ENCODE measurements around the gene AGRN. TPM values are rescaled to one million over a fixed set of nuclear protein-coding genes. Genes with fewer than 3 reads are reported as not detected.
"Not testable (repeated sequence)": the region's sequence is repeated elsewhere in the genome, so short reads cannot be mapped to it uniquely, and the experiment has no call there.

The AGRN gene
- total and polyA plus RNA-seq, 9 donors: 2.7 to 138 (median 14.3) TPM

GRCh38 chr1:974687-975328, 45.1 kb upstream of the AGRN start:
- Histone ChIP-seq H3K27ac (no peak overlapping the region), H3K9me3 (no peaks in the 10 kb centered on the region), H3K36me3 (no peaks in the 10 kb centered on the region), H3K27me3 (no peaks in the 10 kb centered on the region), H3K4me1 (ENCODE audit: insufficient read depth) (peaks cover 2% of the 10 kb centered on the region), H3K4me3 (no peak overlapping the region)
- WGBS, 3 donors: 42 to 56% (median 47%) methylated on average over 16 to 17 of the region's 17 CpGs
- intact Hi-C loops (cut with DNase I): no loop called here
- TF ChIP-seq POLR2A (IDR thresholded peaks at IDR 0.05): no peak
- TF ChIP-seq CTCF (IDR thresholded peaks at IDR 0.05): no peak
- TF ChIP-seq EP300 (IDR thresholded peaks at IDR 0.05): no peak
- peak in 2 of 5 donors; percentile 16 to 36 for DNase-seq

- H3K36me3 ChIP-seq: no peaks in the 10 kb centered on the region
- no peak overlapping the region for H3K4me3 ChIP-seq
- H3K9me3 ChIP-seq: no peaks in the 10 kb centered on the region
- TF ChIP-seq EP300 (IDR thresholded peaks at IDR 0.05) (no peak), CTCF (IDR thresholded peaks at IDR 0.05) (no peak), POLR2A (IDR thresholded peaks at IDR 0.05) (no peak)
- peak in 2 of 5 donors; percentile 15 to 34 for DNase-seq
- H3K4me1 ChIP-seq (ENCODE audit: insufficient read depth): peaks cover 2% of the 10 kb centered on the region
- intact Hi-C loops (cut with DNase I): no loop called here
- no peak overlapping the region for H3K27ac ChIP-seq
- WGBS, 3 donors: 48 to 61% (median 51%) methylated on average over 9 of the region's 9 CpGs
- H3K27me3 ChIP-seq: no peaks in the 10 kb centered on the region
Measured at GRCh38 chr1:975365-975764, 44.6 kb upstream of the AGRN start.

- DNase-seq: peak in 2 of 5 donors; percentile 24 to 71
- H3K4me1 ChIP-seq (ENCODE audit: insufficient read depth): peaks cover 2% of the 10 kb centered on the region
- 2 to 8% (median 4%) methylated on average over 30 to 40 of the region's 40 CpGs for WGBS, 3 donors
- TF ChIP-seq CTCF (IDR thresholded peaks at IDR 0.05): peak in 1 of 3 donors; percentile 21
- no peak for TF ChIP-seq POLR2A (IDR thresholded peaks at IDR 0.05)
- H3K9me3 ChIP-seq: no peaks in the 10 kb centered on the region
- H3K4me3 ChIP-seq: peak overlapping the region; percentile 32
- H3K36me3 ChIP-seq: no peaks in the 10 kb centered on the region
- no peaks in the 10 kb centered on the region for H3K27me3 ChIP-seq
- H3K27ac ChIP-seq: no peak overlapping the region
- intact Hi-C loops (cut with DNase I): no loop called here
Measured at GRCh38 chr1:975896-976683, 43.8 kb upstream of the AGRN start.

GRCh38 chr1:976791-977190, 43.1 kb upstream of the AGRN start:
- H3K4me1 ChIP-seq (ENCODE audit: insufficient read depth); H3K4me3 ChIP-seq; H3K27me3 ChIP-seq; intact Hi-C loops (cut with DNase I); H3K27ac ChIP-seq; H3K36me3 ChIP-seq; H3K9me3 ChIP-seq: not testable (repeated sequence)
- WGBS, 3 donors: 55% methylated on average over 14 of the region's 39 CpGs; no CpG with 5 or more reads in 2 of the 3 donors
- DNase-seq: peak in 2 of 5 donors; percentile 32 to 46

Measured in ovary (tissue), 9 donors.